ENCODE measurements around the gene USE1.

DNA sequence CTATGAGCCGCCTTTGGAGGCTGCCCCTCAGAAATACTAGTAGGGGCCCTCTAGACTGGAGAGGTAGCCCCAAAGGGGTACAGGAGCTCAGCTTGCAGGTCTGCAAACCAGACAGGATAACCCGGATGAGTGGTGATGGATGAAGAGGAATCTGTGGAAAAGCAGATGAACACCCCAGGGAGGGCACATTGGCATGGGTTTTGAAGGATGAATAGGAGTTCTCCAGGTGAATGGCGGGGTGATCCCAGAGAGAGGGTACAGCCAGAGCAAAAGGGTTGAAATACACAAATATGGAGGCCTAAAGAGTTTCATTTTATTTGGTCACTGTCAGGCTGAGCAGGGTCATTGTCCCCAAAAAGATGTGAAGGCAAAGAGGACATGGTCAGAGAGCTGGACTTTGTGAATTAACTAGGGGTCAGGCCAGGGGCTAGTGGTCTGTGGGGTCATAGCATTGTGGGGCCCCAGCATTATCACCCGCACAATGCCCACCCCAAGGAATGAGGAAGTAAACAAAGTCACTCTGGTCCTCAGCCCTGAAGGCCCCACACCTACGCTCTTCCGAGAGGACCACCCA is 25.8 kb downstream of the USE1 start:
- TF ChIP-seq, protein P1, sequence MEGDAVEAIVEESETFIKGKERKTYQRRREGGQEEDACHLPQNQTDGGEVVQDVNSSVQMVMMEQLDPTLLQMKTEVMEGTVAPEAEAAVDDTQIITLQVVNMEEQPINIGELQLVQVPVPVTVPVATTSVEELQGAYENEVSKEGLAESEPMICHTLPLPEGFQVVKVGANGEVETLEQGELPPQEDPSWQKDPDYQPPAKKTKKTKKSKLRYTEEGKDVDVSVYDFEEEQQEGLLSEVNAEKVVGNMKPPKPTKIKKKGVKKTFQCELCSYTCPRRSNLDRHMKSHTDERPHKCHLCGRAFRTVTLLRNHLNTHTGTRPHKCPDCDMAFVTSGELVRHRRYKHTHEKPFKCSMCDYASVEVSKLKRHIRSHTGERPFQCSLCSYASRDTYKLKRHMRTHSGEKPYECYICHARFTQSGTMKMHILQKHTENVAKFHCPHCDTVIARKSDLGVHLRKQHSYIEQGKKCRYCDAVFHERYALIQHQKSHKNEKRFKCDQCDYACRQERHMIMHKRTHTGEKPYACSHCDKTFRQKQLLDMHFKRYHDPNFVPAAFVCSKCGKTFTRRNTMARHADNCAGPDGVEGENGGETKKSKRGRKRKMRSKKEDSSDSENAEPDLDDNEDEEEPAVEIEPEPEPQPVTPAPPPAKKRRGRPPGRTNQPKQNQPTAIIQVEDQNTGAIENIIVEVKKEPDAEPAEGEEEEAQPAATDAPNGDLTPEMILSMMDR (IDR thresholded peaks at IDR 0.05; ENCODE audit: insufficient read depth, low read length, poor library complexity, severe bottlenecking), result no peak
- no peak for TF ChIP-seq EZH2phosphoT487 (conservative IDR thresholded peaks at IDR 0.05; ENCODE audit: low read length)
